ENCODE measurements around the gene RNF8.
"Not testable (repeated sequence)": the region's sequence is repeated elsewhere in the genome, so short reads cannot be mapped to it uniquely, and the experiment has no call there.

RNF8 gene, protein sequence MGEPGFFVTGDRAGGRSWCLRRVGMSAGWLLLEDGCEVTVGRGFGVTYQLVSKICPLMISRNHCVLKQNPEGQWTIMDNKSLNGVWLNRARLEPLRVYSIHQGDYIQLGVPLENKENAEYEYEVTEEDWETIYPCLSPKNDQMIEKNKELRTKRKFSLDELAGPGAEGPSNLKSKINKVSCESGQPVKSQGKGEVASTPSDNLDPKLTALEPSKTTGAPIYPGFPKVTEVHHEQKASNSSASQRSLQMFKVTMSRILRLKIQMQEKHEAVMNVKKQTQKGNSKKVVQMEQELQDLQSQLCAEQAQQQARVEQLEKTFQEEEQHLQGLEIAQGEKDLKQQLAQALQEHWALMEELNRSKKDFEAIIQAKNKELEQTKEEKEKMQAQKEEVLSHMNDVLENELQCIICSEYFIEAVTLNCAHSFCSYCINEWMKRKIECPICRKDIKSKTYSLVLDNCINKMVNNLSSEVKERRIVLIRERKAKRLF

DNA sequence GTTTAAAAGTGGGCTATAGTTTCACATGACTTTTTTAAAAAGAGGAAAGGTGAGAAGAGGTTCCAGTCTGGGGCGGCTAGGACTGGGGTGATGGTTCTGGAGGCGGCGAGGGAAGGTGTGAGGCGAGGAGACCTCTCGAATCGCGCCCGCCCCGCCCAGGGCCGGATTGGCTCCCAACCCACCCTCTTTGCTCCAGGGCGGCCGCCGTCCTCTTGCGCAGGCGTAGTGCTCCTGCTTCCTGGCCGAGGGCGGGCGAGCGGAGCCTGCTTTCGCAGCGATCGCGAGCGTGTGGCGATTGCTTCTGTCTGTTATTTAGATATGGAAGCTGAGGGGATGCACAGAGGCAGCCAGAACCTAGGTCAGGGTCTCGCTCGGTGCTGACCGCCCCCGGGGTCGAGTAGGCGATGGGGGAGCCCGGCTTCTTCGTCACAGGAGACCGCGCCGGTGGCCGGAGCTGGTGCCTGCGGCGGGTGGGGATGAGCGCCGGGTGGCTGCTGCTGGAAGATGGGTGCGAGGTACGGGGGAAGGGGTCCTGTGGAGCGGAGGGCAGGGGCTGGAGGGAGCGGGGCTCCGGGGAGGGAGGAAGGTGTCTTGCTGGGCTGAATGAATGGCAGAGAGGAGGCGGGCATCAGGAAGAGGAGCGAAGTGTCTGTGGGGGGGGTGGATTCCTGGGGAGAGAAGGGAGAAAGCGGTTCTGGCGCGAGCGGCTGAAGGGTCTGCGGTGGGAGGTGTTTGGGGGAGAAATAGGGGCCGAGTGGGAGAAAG lies at the start of gene RNF8:
Gene RNF8, plus strand, starts transcription at position 223 of the 765 bp plus-strand sequence. Its CDS starts 182 bp downstream, at position 405.
- DNase-seq = peak; percentile 93

DNA sequence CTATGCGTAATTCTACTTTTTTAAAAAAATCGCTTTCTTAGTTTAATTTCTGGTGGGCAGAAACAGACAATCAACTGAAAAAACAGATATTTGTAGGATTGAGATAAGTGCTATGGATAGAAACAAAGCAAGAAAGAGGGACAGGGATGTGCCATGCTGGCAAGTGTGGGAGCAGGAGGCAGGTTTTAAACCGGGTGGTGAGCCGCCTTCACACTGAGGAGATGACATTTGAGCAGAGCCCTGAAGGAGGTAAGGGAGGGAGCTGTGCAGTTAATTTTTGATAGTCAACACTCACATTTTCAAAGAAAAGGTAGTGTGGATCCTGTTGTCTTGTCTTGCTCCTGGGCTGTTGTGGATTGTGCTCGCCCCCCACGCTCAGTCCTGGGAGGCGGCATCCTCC lies 49.0 kb upstream of the RNF8 start:
- DNase-seq = no peak

DNA sequence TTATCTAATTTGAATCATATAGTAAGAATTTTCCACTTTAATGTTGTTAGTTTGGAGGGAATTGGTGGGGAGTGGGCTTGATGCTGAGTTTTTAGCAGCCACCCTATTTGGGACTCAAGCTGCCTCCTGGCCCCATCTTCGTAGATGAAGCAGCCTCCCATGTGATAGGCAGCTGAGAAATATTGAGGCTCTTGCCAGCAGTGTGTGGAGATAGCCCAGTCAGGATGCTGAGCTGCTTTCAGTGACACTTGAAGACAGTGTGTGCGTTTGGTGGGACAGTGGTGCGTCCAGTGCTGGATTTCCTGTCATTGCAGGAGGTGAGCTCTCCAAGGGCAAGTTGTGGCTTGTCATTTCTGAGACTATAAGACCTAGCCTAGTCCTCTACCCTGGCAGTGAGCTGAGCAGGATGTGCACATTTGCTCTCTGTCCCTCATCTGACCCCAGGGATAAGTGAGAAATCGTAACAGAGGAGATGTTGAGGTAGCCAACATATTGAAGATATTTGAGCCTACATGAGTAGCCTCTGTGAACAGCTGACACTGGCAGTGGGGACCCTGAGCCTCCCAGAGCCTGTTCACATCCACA lies 47.9 kb upstream of the RNF8 start:
- no peak for DNase-seq

GRCh38 chr6:37306624-37307222 lies 47.1 kb upstream of the RNF8 start:
- DNase-seq = no peak

- DNase-seq = not testable (repeated sequence)
These were observed 46.3 kb upstream of the RNF8 start for GRCh38 chr6:37307484-37307883.

- DNase-seq = no peak
These were observed 45.5 kb upstream of the RNF8 start for GRCh38 chr6:37308069-37308815.

DNA sequence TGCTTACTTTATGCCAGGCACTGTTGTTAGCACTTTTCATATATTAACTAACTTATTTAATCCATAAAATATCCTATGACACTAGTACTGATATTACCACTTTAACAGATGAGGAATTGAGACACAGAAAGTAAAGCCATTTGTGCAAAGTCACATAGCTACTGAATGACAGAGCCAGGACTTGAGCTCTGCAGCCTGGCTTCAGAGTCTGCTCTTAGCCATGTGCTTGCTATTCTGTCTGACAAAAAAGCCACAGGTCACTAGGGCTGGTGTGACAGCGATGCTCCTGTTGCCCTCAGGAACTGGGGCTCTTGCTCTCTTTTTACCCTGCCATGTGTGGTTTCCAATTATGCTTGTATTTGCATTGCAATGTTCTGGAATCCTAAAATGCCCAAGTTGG lies 44.7 kb upstream of the RNF8 start:
- no peak for DNase-seq

DNA sequence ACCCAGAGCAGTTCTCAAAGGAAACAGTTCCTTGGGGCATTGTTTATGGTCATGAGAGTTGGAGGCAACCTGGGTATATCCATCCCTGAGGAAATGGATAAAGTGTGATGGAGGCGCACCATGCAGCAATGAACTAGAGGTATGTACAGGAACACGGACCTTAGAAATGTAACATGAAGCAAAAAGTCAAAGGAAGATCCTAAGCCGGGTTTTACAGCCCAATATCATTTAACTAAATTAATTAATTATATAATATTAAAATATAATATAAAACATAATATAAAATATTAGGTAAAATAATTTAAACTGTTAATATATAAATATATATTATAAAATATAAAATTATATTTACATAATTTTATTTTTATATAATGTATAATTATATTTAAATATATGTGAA lies 44.1 kb upstream of the RNF8 start:
- DNase-seq = no peak

DNA sequence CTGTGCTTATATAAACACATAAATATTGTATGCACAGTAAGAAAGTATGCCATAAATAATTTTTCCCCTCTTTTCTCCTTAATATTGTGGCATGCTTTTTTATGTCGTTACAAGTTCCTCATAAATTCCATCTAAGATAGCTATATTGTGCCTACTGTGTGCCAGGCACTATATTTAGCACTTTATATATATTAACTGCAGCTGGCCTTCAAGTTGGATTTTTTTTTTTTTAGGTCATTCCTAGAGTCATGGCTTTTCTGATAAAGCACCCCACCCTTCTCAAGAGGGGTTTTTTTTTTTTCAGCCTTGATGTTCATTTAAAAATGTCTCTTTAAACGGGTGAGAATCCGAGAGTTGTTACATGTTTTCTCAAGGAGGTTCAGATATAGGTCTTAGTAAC lies 42.8 kb upstream of the RNF8 start:
- no peak for DNase-seq

GRCh38 chr6:37311741-37312473 lies 41.9 kb upstream of the RNF8 start:
- no peak for DNase-seq

DNA sequence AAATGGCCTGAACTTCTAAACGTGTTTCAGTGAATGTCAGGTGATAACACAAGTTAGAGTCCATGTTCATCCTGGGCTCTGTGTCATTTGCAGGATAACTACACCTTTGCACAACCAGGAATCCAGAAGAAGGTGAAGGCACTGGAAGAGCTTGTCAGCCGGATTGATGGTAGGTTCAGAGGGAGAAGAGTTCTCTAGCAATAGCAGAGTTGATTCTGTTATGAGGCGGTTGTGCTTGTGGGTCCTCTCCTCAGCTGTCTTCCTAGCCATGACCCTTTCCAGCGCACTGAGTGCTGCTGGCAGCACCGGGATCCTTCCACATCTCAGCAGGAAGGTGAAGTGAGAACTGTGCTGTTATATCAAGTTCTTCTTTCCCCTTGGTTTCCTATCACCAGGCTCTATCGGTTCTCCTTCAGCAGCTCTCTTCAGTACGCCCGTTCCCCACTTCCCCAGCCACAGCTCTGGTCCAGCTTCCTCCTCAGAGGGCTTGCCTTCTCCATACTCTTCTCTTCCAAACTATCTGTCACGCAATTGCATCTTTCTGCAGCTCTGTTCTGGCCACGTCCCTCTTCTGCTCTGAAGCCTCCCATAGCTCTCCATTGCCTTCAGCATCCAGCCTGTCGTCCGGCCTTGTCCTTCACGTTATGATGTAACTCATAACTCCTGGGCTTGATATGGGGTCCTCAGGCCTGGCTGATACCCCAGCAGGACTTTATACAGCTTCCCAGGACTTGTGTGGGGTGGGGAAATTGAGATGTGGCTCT lies 39.9 kb upstream of the RNF8 start:
- DNase-seq = no peak

DNA sequence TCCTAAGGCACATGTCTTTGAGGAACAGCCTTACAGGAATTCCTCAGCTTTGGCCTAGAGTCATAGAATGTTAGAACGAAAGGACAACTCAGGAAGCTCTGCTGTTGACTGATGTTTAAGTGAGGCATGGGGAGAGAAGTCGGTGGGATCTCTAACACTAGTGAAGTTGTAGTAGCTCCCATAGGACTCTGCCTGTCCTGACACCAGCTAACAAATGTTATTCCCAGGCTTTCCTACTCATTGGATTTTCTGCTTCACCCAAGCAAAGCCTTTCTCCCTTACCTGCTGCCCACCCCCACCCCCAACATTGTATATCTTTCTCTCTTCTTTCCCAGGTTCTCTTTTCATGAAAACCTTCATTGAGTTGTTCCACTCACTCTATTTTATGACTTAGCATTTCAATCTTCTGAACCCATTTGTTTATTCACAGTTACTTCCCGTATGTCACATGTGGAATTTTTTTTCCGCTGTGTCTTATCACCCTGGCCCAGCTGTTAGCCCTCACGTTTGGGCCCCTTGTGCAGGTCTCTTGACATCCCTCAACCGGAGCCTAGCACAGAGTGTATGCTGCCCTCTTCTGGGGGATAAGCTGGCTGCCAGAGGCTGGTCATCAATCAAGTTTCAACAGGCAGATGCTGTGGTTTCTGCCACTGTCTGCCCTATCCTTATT lies 39.2 kb upstream of the RNF8 start:
- DNase-seq = peak; percentile 46

DNA sequence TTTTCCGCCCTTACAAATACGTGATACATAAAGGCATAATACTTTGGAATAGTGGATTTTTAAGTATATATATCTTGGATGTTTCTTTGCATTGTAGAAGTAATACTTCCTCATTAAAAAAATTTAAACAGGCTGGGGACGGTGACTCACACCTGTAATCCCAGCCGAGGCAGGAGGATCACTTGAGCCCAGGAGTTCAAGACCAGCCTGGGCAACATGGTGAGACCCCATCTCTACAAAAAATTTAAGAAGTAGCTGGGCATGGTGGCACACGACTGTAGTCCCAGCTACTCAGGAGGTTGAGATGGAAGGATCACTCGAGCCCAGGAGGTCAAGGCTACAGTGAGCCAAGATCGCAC lies 38.6 kb upstream of the RNF8 start:
- DNase-seq = no peak

DNA sequence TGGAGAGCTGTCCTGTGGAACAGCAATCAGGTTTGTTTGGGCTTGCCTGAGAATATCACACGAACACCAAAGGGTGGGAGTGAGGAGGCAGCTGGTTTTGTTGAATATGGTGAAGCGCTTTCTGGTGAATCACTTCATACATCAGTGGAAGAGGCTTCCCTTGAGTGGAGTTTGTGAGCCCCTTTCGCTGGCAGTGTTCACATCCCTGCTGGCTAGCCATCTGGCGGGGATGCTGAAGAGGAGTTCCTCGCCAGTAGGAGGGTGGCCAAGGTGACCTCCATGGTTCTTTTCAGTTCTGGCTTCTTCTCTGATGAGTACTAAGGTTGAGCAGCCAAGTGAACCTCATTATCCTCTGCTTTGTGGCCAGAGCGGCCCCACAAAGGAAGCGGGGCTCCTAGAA lies 37.7 kb upstream of the RNF8 start:
- DNase-seq = no peak

GRCh38 chr6:37317312-37318038 lies 36.3 kb upstream of the RNF8 start:
- no peak for DNase-seq

GRCh38 chr6:37319156-37319555 lies 34.6 kb upstream of the RNF8 start:
- no peak for DNase-seq

DNA sequence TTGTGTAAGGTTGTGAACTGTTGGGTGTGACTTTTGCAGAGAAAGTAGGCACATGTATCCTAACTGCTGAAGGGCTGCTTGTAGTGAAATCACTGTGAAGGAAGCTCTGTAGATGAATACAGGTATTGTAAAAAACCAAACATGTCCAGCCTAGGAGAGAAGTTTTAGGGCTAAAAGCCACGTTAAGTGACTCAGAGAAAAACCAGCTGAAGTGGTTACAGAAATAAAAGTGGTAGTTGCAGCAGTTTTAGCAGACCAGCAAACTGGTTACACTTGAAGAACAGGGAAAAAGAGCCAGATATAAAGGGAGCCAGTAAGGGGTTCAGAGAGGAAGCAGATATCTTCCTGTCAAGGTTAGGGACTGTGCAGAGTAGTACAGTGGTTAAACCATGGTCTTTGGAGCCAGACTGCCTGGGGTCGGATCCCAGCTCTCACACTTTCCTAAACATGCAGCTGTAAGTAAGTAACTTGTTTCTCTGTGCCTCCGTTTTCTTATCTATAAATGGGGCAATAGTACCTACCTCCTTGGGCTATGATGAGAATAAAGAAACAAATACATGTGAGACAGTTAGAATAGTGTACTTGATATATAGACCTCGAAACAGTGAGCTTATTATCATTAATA lies 33.8 kb upstream of the RNF8 start:
- DNase-seq = no peak

- DNase-seq = no peak
These were observed 33.1 kb upstream of the RNF8 start for GRCh38 chr6:37320646-37321045.

GRCh38 chr6:37321101-37321500 lies 32.7 kb upstream of the RNF8 start:
- DNase-seq = no peak
